Adrenal gland (tissue), 5 donors: ENCODE measurements around the gene CDC42BPG.

Source experiments
- CTCF ChIP-seq, 6 experiments: fragments of 450-650 bp in 4 of 6; fragments of 200-600 bp in 2 of 6; sonication (generic) in 1 of 6; IDR thresholded peaks; 1 replicate in 5 of 6; 2 replicates in 1 of 6; pipeline versions ENCODE4 v1.5.1 to v1.8.0; 2016 to 2021; ENCODE audit warnings: antibody characterized with exemption in 6 of 6, mild to moderate bottlenecking in 2 of 6, moderate library complexity in 1 of 6
- POLR2A ChIP-seq, 2 donors: fragments of 450-650 bp; IDR thresholded peaks; one replicate each; pipeline ENCODE4 v1.6.1; 2017; ENCODE audit warnings: antibody characterized with exemption in 2 of 2, mild to moderate bottlenecking in 2 of 2, moderate library complexity in 1 of 2
- donor health status: DM: no; HTN: no; CAD: no.

- no peak for TF ChIP-seq CTCF (IDR thresholded peaks at IDR 0.05)
- no peak for TF ChIP-seq POLR2A (IDR thresholded peaks at IDR 0.05)
Observed at GRCh38 chr11:64776875-64777274, 67.6 kb downstream of the CDC42BPG start.
